Measurements from ENCODE around the gene XKR7.

DNA sequence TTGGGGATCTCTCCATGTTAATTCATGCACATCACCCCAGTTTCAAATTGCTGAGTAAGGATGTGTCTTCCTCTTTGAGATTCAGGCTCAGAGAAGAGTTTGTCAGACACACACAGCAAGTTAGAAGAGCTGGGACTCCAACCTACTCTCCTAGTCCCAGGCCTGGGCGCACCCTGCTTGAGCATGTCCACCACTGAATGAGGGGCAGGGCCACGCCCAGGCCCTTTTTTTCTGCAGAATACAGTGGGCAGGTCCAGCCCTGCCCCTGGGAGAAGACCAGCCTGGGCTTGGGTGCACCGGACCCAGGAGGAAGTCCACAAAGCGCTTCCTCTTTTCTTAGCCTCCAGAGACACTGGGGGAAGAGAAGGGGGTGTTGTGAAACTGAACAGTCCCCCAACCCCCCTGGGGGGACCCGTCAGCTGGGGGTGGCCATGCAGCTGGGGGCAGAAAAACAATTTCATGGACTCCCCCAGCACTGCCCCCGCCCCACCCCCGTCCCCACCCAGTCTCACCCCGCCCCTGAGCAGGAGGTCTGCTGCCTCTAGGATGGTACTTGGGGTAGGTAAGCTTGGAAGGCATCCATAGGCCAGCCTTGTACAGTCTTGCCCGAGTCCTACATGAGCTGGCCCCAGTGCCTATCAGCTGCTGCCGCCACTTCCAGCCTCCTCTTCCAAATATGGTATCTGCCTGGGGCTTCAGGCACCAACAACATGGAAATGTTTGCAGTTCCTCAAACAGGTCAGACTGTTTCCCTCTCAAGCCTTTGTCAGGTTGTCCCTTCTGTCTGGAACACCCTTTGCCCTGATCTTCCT is 72.4 kb downstream of the XKR7 start:
- TF ChIP-seq, protein P1, sequence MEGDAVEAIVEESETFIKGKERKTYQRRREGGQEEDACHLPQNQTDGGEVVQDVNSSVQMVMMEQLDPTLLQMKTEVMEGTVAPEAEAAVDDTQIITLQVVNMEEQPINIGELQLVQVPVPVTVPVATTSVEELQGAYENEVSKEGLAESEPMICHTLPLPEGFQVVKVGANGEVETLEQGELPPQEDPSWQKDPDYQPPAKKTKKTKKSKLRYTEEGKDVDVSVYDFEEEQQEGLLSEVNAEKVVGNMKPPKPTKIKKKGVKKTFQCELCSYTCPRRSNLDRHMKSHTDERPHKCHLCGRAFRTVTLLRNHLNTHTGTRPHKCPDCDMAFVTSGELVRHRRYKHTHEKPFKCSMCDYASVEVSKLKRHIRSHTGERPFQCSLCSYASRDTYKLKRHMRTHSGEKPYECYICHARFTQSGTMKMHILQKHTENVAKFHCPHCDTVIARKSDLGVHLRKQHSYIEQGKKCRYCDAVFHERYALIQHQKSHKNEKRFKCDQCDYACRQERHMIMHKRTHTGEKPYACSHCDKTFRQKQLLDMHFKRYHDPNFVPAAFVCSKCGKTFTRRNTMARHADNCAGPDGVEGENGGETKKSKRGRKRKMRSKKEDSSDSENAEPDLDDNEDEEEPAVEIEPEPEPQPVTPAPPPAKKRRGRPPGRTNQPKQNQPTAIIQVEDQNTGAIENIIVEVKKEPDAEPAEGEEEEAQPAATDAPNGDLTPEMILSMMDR (IDR thresholded peaks at IDR 0.05) = no peak
- TF ChIP-seq EZH2 (IDR thresholded peaks at IDR 0.05; ENCODE audit: borderline replicate concordance, insufficient read depth, low read depth, low read length, poor library complexity, severe bottlenecking) = no peak

Data from B cell (primary cell).